Measurements from ENCODE around the gene PROSER2. TPM values are rescaled to one million over a fixed set of nuclear protein-coding genes. Genes with fewer than 3 reads are reported as not detected.

PROSER2 gene
- total and polyA plus RNA-seq, 9 of the 15 experiments (the other 6 are each of a cell fraction or from before 2014, with no cell fraction given): 0.62 to 14.8 (median 2.9) TPM

DNA sequence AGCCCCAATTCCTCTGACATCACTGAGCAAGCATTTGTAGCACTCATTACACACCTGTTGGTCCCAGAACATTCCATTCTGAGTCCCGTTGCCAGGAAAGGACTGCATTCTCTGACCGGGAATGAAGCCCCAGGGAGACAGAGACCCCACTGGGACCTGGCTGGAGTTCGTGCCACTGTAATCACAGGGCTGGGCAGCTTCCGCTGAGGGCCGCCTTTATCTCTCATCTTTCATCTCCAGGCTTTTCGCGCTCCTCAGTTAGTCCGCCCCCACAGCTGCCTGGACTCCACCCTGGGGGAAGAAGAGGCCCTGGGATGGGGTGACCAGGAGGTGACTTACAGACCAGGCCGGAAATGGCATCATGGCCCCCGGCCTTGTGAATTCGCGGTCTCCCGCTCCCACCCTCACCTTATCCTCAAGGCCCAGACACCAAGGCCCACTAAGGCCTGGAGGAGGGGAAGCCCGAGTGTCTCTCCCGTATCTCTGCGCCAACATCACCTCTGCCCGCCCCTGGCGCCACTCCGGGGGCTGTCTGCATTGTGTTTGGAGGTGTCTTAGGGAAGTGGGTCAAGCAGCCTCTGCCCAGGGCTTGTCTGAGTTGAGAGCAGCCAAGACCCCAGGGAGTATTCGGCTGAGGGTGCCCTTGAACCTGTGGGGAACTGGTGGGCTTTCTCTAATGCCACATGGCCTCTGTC is 75.4 kb downstream of the PROSER2 start (continued):
- TF ChIP-seq, protein P1, sequence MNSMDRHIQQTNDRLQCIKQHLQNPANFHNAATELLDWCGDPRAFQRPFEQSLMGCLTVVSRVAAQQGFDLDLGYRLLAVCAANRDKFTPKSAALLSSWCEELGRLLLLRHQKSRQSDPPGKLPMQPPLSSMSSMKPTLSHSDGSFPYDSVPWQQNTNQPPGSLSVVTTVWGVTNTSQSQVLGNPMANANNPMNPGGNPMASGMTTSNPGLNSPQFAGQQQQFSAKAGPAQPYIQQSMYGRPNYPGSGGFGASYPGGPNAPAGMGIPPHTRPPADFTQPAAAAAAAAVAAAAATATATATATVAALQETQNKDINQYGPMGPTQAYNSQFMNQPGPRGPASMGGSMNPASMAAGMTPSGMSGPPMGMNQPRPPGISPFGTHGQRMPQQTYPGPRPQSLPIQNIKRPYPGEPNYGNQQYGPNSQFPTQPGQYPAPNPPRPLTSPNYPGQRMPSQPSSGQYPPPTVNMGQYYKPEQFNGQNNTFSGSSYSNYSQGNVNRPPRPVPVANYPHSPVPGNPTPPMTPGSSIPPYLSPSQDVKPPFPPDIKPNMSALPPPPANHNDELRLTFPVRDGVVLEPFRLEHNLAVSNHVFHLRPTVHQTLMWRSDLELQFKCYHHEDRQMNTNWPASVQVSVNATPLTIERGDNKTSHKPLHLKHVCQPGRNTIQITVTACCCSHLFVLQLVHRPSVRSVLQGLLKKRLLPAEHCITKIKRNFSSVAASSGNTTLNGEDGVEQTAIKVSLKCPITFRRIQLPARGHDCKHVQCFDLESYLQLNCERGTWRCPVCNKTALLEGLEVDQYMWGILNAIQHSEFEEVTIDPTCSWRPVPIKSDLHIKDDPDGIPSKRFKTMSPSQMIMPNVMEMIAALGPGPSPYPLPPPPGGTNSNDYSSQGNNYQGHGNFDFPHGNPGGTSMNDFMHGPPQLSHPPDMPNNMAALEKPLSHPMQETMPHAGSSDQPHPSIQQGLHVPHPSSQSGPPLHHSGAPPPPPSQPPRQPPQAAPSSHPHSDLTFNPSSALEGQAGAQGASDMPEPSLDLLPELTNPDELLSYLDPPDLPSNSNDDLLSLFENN (IDR thresholded peaks at IDR 0.05; ENCODE audit: low read depth in 2 of 2, low read length in 2 of 2): peak in 1 of 2 experiments; percentile 85; a peak in 2 of 4 replicates
- TF ChIP-seq XRCC5 (IDR thresholded peaks at IDR 0.05; ENCODE audit: low read depth, low read length) (peak; percentile 45), JUNB (CRISPR knock-in tag; conservative IDR thresholded peaks at IDR 0.05) (no peak), ZNF766 (CRISPR knock-in tag; conservative IDR thresholded peaks at IDR 0.05) (peak; percentile 55; the same call in 1 of the 2 replicates), SRSF7 (optimal IDR thresholded peaks at IDR 0.05; ENCODE audit: low read depth, low read length) (no peak), HDAC6 (IDR thresholded peaks at IDR 0.05; ENCODE audit: low read depth, low read length) (no peak), KLF13 (tag; IDR thresholded peaks at IDR 0.05; ENCODE audit: borderline replicate concordance, low read depth) (peak; percentile 65; the same call in 1 of the 2 replicates), ZNF133 (CRISPR knock-in tag; IDR thresholded peaks at IDR 0.05) (no peak), FIP1L1 (IDR thresholded peaks at IDR 0.05; ENCODE audit: low read depth, low read length, poor library complexity, severe bottlenecking) (no peak), RBM39 (optimal IDR thresholded peaks at IDR 0.05; ENCODE audit: low read depth, low read length) (no peak)
- TF ChIP-seq, protein P2, sequence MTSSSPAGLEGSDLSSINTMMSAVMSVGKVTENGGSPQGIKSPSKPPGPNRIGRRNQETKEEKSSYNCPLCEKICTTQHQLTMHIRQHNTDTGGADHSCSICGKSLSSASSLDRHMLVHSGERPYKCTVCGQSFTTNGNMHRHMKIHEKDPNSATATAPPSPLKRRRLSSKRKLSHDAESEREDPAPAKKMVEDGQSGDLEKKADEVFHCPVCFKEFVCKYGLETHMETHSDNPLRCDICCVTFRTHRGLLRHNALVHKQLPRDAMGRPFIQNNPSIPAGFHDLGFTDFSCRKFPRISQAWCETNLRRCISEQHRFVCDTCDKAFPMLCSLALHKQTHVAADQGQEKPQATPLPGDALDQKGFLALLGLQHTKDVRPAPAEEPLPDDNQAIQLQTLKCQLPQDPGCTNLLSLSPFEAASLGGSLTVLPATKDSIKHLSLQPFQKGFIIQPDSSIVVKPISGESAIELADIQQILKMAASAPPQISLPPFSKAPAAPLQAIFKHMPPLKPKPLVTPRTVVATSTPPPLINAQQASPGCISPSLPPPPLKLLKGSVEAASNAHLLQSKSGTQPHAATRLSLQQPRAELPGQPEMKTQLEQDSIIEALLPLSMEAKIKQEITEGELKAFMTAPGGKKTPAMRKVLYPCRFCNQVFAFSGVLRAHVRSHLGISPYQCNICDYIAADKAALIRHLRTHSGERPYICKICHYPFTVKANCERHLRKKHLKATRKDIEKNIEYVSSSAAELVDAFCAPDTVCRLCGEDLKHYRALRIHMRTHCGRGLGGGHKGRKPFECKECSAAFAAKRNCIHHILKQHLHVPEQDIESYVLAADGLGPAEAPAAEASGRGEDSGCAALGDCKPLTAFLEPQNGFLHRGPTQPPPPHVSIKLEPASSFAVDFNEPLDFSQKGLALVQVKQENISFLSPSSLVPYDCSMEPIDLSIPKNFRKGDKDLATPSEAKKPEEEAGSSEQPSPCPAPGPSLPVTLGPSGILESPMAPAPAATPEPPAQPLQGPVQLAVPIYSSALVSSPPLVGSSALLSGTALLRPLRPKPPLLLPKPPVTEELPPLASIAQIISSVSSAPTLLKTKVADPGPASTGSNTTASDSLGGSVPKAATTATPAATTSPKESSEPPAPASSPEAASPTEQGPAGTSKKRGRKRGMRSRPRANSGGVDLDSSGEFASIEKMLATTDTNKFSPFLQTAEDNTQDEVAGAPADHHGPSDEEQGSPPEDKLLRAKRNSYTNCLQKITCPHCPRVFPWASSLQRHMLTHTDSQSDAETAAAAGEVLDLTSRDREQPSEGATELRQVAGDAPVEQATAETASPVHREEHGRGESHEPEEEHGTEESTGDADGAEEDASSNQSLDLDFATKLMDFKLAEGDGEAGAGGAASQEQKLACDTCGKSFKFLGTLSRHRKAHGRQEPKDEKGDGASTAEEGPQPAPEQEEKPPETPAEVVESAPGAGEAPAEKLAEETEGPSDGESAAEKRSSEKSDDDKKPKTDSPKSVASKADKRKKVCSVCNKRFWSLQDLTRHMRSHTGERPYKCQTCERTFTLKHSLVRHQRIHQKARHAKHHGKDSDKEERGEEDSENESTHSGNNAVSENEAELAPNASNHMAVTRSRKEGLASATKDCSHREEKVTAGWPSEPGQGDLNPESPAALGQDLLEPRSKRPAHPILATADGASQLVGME (CRISPR knock-in tag; IDR thresholded peaks at IDR 0.05): no peak
- TF ChIP-seq, protein P3, sequence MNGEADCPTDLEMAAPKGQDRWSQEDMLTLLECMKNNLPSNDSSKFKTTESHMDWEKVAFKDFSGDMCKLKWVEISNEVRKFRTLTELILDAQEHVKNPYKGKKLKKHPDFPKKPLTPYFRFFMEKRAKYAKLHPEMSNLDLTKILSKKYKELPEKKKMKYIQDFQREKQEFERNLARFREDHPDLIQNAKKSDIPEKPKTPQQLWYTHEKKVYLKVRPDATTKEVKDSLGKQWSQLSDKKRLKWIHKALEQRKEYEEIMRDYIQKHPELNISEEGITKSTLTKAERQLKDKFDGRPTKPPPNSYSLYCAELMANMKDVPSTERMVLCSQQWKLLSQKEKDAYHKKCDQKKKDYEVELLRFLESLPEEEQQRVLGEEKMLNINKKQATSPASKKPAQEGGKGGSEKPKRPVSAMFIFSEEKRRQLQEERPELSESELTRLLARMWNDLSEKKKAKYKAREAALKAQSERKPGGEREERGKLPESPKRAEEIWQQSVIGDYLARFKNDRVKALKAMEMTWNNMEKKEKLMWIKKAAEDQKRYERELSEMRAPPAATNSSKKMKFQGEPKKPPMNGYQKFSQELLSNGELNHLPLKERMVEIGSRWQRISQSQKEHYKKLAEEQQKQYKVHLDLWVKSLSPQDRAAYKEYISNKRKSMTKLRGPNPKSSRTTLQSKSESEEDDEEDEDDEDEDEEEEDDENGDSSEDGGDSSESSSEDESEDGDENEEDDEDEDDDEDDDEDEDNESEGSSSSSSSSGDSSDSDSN (IDR thresholded peaks at IDR 0.05; ENCODE audit: borderline replicate concordance in 1 of 2, low read depth in 2 of 2, low read length in 2 of 2): peak; percentile 90; a peak in 3 of 4 replicates
- TF ChIP-seq, protein P4, sequence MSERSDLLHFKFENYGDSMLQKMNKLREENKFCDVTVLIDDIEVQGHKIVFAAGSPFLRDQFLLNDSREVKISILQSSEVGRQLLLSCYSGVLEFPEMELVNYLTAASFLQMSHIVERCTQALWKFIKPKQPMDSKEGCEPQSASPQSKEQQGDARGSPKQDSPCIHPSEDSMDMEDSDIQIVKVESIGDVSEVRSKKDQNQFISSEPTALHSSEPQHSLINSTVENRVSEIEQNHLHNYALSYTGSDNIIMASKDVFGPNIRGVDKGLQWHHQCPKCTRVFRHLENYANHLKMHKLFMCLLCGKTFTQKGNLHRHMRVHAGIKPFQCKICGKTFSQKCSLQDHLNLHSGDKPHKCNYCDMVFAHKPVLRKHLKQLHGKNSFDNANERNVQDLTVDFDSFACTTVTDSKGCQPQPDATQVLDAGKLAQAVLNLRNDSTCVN (CRISPR knock-in tag; IDR thresholded peaks at IDR 0.05): no peak
